Spleen (tissue), 7 donors: Measurements from ENCODE around the gene STAT4.

ENCODE experiments used
- CTCF ChIP-seq, 11 experiments: fragments of 200-600 bp in 7 of 11; fragments of 450-650 bp in 4 of 11; sonication (generic) in 4 of 11; IDR thresholded peaks in 8 of 11; conservative IDR thresholded peaks in 3 of 11; 1 replicate in 7 of 11; 2 replicates in 4 of 11; pipeline versions ENCODE4 v1.4.0 to v1.8.0; 2016 to 2021; ENCODE audit warnings: antibody characterized with exemption in 11 of 11, inconsistent platforms in 4 of 11, mild to moderate bottlenecking in 1 of 11
- POLR2A ChIP-seq, 3 donors: fragments of 450-650 bp; IDR thresholded peaks; one replicate each; pipeline ENCODE4 v1.5.1; 2017; ENCODE audit warnings: antibody characterized with exemption in 3 of 3, mild to moderate bottlenecking in 1 of 3
- POLR2AphosphoS5 ChIP-seq, 3 donors: sonication (generic); formaldehyde crosslinking; IDR thresholded peaks; one replicate each; pipeline ENCODE4 v1.5.1; 2017; ENCODE audit warnings: antibody characterized with exemption in 3 of 3
- donor health status: DM: no; HTN: no; CAD: no; lungs with moderate emphysema.
- donor health status: DM: no; HTN: no; CAD: no.
- donor health status: DM: no; HTN: no; CAD: no.

GRCh38 chr2:191066919-191067233 lies 83.9 kb downstream of the STAT4 start:
- no peak for TF ChIP-seq CTCF (IDR thresholded peaks at IDR 0.05 in 8 of 11, conservative IDR thresholded peaks at IDR 0.05 in 3 of 11)
- TF ChIP-seq POLR2A (IDR thresholded peaks at IDR 0.05) = no peak
- TF ChIP-seq POLR2AphosphoS5 (IDR thresholded peaks at IDR 0.05) = no peak
